K562 (cell line): ENCODE data around the gene POMGNT1. TPM values are rescaled to one million over a fixed set of nuclear protein-coding genes. Genes with fewer than 3 reads are reported as not detected.
A peak's percentile ranks its signal among the peaks of the same experiment; 100 is the strongest.

ENCODE experiments used
- ATAC-seq: fragments of 200-7000 bp; cut with Tn5 transposase; 3 replicates; pipeline ENCODE4 v1.9.1; 2020; ENCODE audit warnings: moderate library complexity
- BruUV-seq: library from RNA; stranded (reverse); fragments of 400-500 nt; replicated peaks from 2 replicates; lab custom pipeline; 2021; lab: Mats Ljungman, UMichigan
- CTCF ChIA-PET: fragments of 300-600 bp; formaldehyde crosslinking; extraction: SDS; loops from one replicate; lab custom pipeline; 2021; ENCODE audit warnings: low intra/inter-chr PET ratio; lab: Yijun Ruan, JAX
- POLR2A ChIA-PET: fragments of 300-600, 350-650 bp; sonication (Branson Sonifier 250); formaldehyde crosslinking; extraction: SDS; loops from one replicate; lab custom pipeline; 2021; ENCODE audit warnings: antibody characterized with exemption, inconsistent platforms; lab: Yijun Ruan, JAX
- DNase-seq, 4 experiments: peaks; one replicate each; pipeline versions ENCODE4 v3.0.0 to v3.0.0-alpha.2; 2011 to 2018; ENCODE audit warnings: low spot score in 3 of 4, mixed read lengths in 3 of 4; ENCODE audit errors: extremely low read depth in 1 of 4
- FAIRE-seq: peaks from 2 replicates; lab custom pipeline; 2011; peaks lifted over from hg19 to GRCh38; lab: Jason Lieb, UNC
- H2AFZ ChIP-seq: 2 replicates; pipeline ENCODE4 v1.6.0; 2011; ENCODE audit warnings: low read depth, low read length, control low read depth, inconsistent platforms
- H3K27ac ChIP-seq: fragments of 200-600 bp; 3 replicates; pipeline ENCODE4 v1.8.0; 2011; ENCODE audit warnings: low read depth, mild to moderate bottlenecking, control low read depth, inconsistent platforms, low read length, moderate library complexity, mixed read lengths; ENCODE audit errors: extremely low read depth
- H3K27me3 ChIP-seq, 2 experiments: fragments of 300-600 bp in 1 of 2; 2 replicates in 1 of 2; 3 replicates in 1 of 2; pipeline versions ENCODE4 v1.6.0 to v1.8.0; 2011; ENCODE audit warnings: inconsistent platforms in 2 of 2, low read length in 2 of 2, mild to moderate bottlenecking in 1 of 2, mixed read lengths in 1 of 2, moderate library complexity in 1 of 2; ENCODE audit not compliant: control insufficient read depth in 2 of 2, insufficient read depth in 2 of 2
- H3K36me3 ChIP-seq: fragments of 300-600 bp; 3 replicates; pipeline ENCODE4 v1.8.0; 2011; ENCODE audit warnings: mild to moderate bottlenecking, low read length, inconsistent platforms; ENCODE audit not compliant: control insufficient read depth, insufficient read depth
- H3K4me1 ChIP-seq, 2 experiments: fragments of 200-600 bp in 1 of 2; replicated peaks in 1 of 2; 2 replicates in 1 of 2; 3 replicates in 1 of 2; pipeline versions ENCODE4 v1.5.1 to v1.8.0; 2011; ENCODE audit warnings: inconsistent platforms in 2 of 2, low read length in 2 of 2, mild to moderate bottlenecking in 1 of 2, mixed read lengths in 1 of 2, moderate library complexity in 1 of 2; ENCODE audit not compliant: control insufficient read depth in 2 of 2, insufficient read depth in 2 of 2
- H3K4me2 ChIP-seq: 2 replicates; pipeline ENCODE4 v1.6.1; 2011; ENCODE audit warnings: low read length, control low read depth, inconsistent platforms, mixed read lengths; ENCODE audit not compliant: insufficient read depth
- H3K4me3 ChIP-seq: fragments of 200-600 bp; sonication (generic), shearing (Covaris generic); 2 replicates; pipeline ENCODE4 v1.5.1; 2016; ENCODE audit warnings: control low read depth, inconsistent platforms
- H3K79me2 ChIP-seq: fragments of 200-600 bp; 3 replicates; pipeline ENCODE4 v1.8.0; 2011; ENCODE audit warnings: low read length, inconsistent platforms; ENCODE audit not compliant: control insufficient read depth, insufficient read depth
- H3K9ac ChIP-seq, 2 experiments: 2 replicates each; pipeline versions ENCODE4 v1.6.0 to v1.6.1; 2011; ENCODE audit warnings: low read depth in 2 of 2, low read length in 2 of 2, control low read depth in 1 of 2, inconsistent platforms in 1 of 2, mild to moderate bottlenecking in 1 of 2, mixed read lengths in 1 of 2; ENCODE audit not compliant: insufficient read depth in 1 of 2
- H3K9me1 ChIP-seq: one replicate; pipeline ENCODE4 v1.6.0; 2011; ENCODE audit warnings: inconsistent platforms, mild to moderate bottlenecking, low read length, moderate library complexity; ENCODE audit not compliant: control insufficient read depth, insufficient read depth
- H3K9me3 ChIP-seq: replicated peaks from 2 replicates; pipeline ENCODE4 v1.5.1; 2011; ENCODE audit warnings: low read depth, low read length, inconsistent platforms; ENCODE audit not compliant: control insufficient read depth, insufficient read depth
- H4K20me1 ChIP-seq: replicated peaks from 2 replicates; pipeline ENCODE4 v1.6.1; 2011; ENCODE audit warnings: low read length, inconsistent platforms, mixed read lengths; ENCODE audit not compliant: control insufficient read depth, insufficient read depth
- ATF3 ChIP-seq, 2 experiments: fragments of 450-650 bp in 1 of 2; sonication (generic) in 1 of 2; formaldehyde crosslinking in 1 of 2; IDR thresholded peaks in 1 of 2; conservative IDR thresholded peaks in 1 of 2; 2 replicates each; pipeline versions ENCODE4 v1.6.1 to v1.8.1; 2016 to 2023; ENCODE audit warnings: mild to moderate bottlenecking in 2 of 2, moderate library complexity in 2 of 2, inconsistent platforms in 1 of 2, missing genetic modification reagents in 1 of 2
- BCOR ChIP-seq: fragments of 450-650 bp; IDR thresholded peaks from 2 replicates; pipeline ENCODE4 v1.6.1; 2016
- CBFA2T3 ChIP-seq: fragments of 450-650 bp; IDR thresholded peaks from 2 replicates; pipeline ENCODE4 v1.6.1; 2017
- CREB1 ChIP-seq, 2 experiments: sonication (generic) in 1 of 2; formaldehyde crosslinking in 1 of 2; IDR thresholded peaks; 2 replicates each; pipeline versions ENCODE4 v1.6.1 to v1.8.0; 2012 to 2022; ENCODE audit warnings: inconsistent platforms in 1 of 2, mild to moderate bottlenecking in 1 of 2, missing genetic modification reagents in 1 of 2, moderate library complexity in 1 of 2
- CREM ChIP-seq: IDR thresholded peaks from 2 replicates; pipeline ENCODE4 v1.6.1; 2014; ENCODE audit warnings: antibody characterized with exemption, low read depth
- DDX20 ChIP-seq: fragments of 450-650 bp; IDR thresholded peaks from 2 replicates; pipeline ENCODE4 v1.6.1; 2016; ENCODE audit warnings: missing genetic modification characterization, low read depth, mild to moderate bottlenecking, missing compliant biosample characterization, moderate library complexity
- KLF10 ChIP-seq: fragments of 250-450 bp; sonication (Bioruptor Pico); IDR thresholded peaks from 2 replicates; pipeline ENCODE4 v1.6.1; 2021; ENCODE audit warnings: matching md5 sums
- MTF1 ChIP-seq: fragments of 250-450 bp; sonication (Bioruptor Pico); IDR thresholded peaks from 2 replicates; pipeline ENCODE4 v1.9.0; 2021; ENCODE audit warnings: moderate library complexity, mild to moderate bottlenecking, inconsistent platforms, borderline replicate concordance
- REST ChIP-seq, 2 experiments: fragments of 450-650 bp; formaldehyde crosslinking in 1 of 2; IDR thresholded peaks; 2 replicates each; pipeline versions ENCODE4 v1.4.0 to v1.6.1; 2014 to 2020; ENCODE audit warnings: mild to moderate bottlenecking in 2 of 2, borderline replicate concordance in 1 of 2, low read depth in 1 of 2
- RFX1 ChIP-seq: fragments of 450-650 bp; IDR thresholded peaks from 2 replicates; pipeline ENCODE4 v1.6.1; 2016; ENCODE audit warnings: mild to moderate bottlenecking, moderate library complexity
- THRAP3 ChIP-seq: fragments of 450-650 bp; IDR thresholded peaks from 2 replicates; pipeline ENCODE4 v1.6.1; 2016; ENCODE audit warnings: mild to moderate bottlenecking, inconsistent platforms, borderline replicate concordance
- WGBS: fragments of 100-300 bp; shearing (Covaris generic); methylation state at CpG from one replicate; pipeline ENCODE4 v1.1.6; 2016; ENCODE audit warnings: low coverage, mixed read lengths; ENCODE audit not compliant: insufficient coverage; ENCODE audit errors: missing lambda C conversion rate; 5-methylcytosine and 5-hydroxymethylcytosine counted together
- in situ Hi-C: fragments of 300-500 bp; cut with MboI; formaldehyde crosslinking; loops from 4 replicates; pipeline ENCODE4 v1.15.0; 2018; ENCODE audit warnings: inconsistent platforms, mixed read lengths
- intact Hi-C: fragments of 100-400 bp; cut with micrococcal nuclease; formaldehyde crosslinking; loops from 2 replicates; pipeline ENCODE4 v1.14.2; 2022
- polyA plus RNA-seq, 8 experiments: library from polyadenylated mRNA; depleted of rRNA in 4 of 8; stranded (reverse) in 5 of 8; unstranded in 3 of 8; fragments of >200 nt; fragmentation: Nextera tagmentation in 2 of 8; fragmentation: Illumina TruSeq in 1 of 8; extraction: Ambion mirVana in 2 of 8; extraction: Trizol in 1 of 8; gene quantifications; 2 replicates each; pipeline versions ENCODE4 v1.2.1 to v1.2.3, GENCODE V29; 2011 to 2014; ENCODE audit warnings: inconsistent platforms in 1 of 8, missing spikeins in 1 of 8
- total RNA-seq, 7 experiments: library from RNA; depleted of rRNA in 6 of 7; stranded (reverse); fragments of >200 nt in 6 of 7; fragmentation: Illumina TruSeq in 2 of 7; extraction: Trizol in 2 of 7; gene quantifications; 2 replicates each; pipeline versions ENCODE4 v1.2.1 to v1.2.3, GENCODE V29; 2011 to 2021; ENCODE audit warnings: low replicate concordance in 1 of 7

POMGNT1 gene
- total and polyA plus RNA-seq, 9 of the 15 experiments (the other 6 are each of a cell fraction or from before 2014, with no cell fraction given) = 14.1 to 58.9 (median 37.8) TPM

- no peak overlapping the region for H3K4me2 ChIP-seq
- ATAC-seq (peak; percentile 7; the same call in 1 of the 3 replicates), DNase-seq (no peak), FAIRE-seq (no peak)
- H3K9me3 ChIP-seq = no peaks in the 10 kb centered on the region
- H2AFZ ChIP-seq = peak overlapping the region; percentile 71; the same call in 1 of the 2 replicates
- no peaks in the 10 kb centered on the region for H3K36me3 ChIP-seq
- 43% methylated on average over 18 of the region's 18 CpGs for WGBS
- H4K20me1 ChIP-seq = no peaks in the 10 kb centered on the region
- H3K79me2 ChIP-seq = no peaks in the 10 kb centered on the region
- ChIA-PET CTCF (no interaction called here), POLR2A (interaction anchor here (0.6 to 1.8 kb wide), 11 partner anchors 15 to 1499 kb away, joined by 3 to 6 read pairs (median 4); no protein-coding TSS in a partner anchor)
- intact Hi-C loops (loop anchor here (5.0 kb wide), 1 partner anchor 998 kb away; no protein-coding TSS in a partner anchor), in situ Hi-C loops (no loop called here)
- H3K4me1 ChIP-seq = peaks cover 0 to 5% of the 10 kb centered on the region in 2 experiments; a peak in 2 of 5 replicates
- no peaks in the 10 kb centered on the region for H3K27me3 ChIP-seq
- no peaks in the 10 kb centered on the region for H3K9me1 ChIP-seq
- H3K27ac ChIP-seq = no peak overlapping the region
- peak overlapping the region in 1 of 2 experiments; percentile 76; a peak in 2 of 4 replicates for H3K9ac ChIP-seq
- no peak overlapping the region for H3K4me3 ChIP-seq
- no TSS peak for BruUV-seq
- TF ChIP-seq REST (IDR thresholded peaks at IDR 0.05; ENCODE audit: borderline replicate concordance) = peak; percentile 36; the same call in 1 of the 2 replicates
- TF ChIP-seq REST (CRISPR knock-in tag; IDR thresholded peaks at IDR 0.05; ENCODE audit: low read depth) = no peak
- no peak for TF ChIP-seq ATF3 (IDR thresholded peaks at IDR 0.05)
- TF ChIP-seq ATF3 (CRISPR knock-in tag; conservative IDR thresholded peaks at IDR 0.05) = no peak
- no peak for TF ChIP-seq DDX20 (tag)
- TF ChIP-seq THRAP3 = no peak
- TF ChIP-seq CREB1 (IDR thresholded peaks at IDR 0.05) = no peak
- TF ChIP-seq CREB1 (CRISPR knock-in tag; IDR thresholded peaks at IDR 0.05) = no peak
- TF ChIP-seq MTF1 = no peak
- peak; percentile 89 for TF ChIP-seq RFX1
- no peak for TF ChIP-seq KLF10
- TF ChIP-seq CBFA2T3 = no peak
- no peak for TF ChIP-seq BCOR
- TF ChIP-seq CREM = no peak
Observed at GRCh38 chr1:46219551-46220520, 21.6 kb upstream of the POMGNT1 start.
